Glutamatergic neuron (in vitro differentiated cells): Measurements from ENCODE around the gene HEXB. TPM values are rescaled to one million over a fixed set of nuclear protein-coding genes. Genes with fewer than 3 reads are reported as not detected.

Experiments
- DNase-seq: peaks from one replicate; pipeline ENCODE4 v3.0.0; 2022
- H3K27ac Mint-ChIP-seq: one replicate; pipeline ENCODE4 v1.8.0; 2020; ENCODE audit warnings: mild to moderate bottlenecking, mixed read lengths, inconsistent platforms; ENCODE audit not compliant: unreplicated experiment
- H3K27me3 Mint-ChIP-seq: one replicate; pipeline ENCODE4 v1.8.0; 2020; ENCODE audit warnings: mild to moderate bottlenecking, moderate library complexity, mixed read lengths, inconsistent platforms; ENCODE audit not compliant: unreplicated experiment
- H3K36me3 Mint-ChIP-seq: one replicate; pipeline ENCODE4 v1.8.0; 2020; ENCODE audit warnings: mild to moderate bottlenecking, mixed read lengths, inconsistent platforms; ENCODE audit not compliant: unreplicated experiment
- H3K4me1 Mint-ChIP-seq: one replicate; pipeline ENCODE4 v1.8.0; 2020; ENCODE audit warnings: mild to moderate bottlenecking, low read depth, mixed read lengths, inconsistent platforms; ENCODE audit not compliant: unreplicated experiment
- H3K4me3 Mint-ChIP-seq: one replicate; pipeline ENCODE4 v1.8.0; 2020; ENCODE audit warnings: mild to moderate bottlenecking, mixed read lengths, inconsistent platforms; ENCODE audit not compliant: unreplicated experiment
- H3K9me3 Mint-ChIP-seq: one replicate; pipeline ENCODE4 v1.8.0; 2020; ENCODE audit warnings: mild to moderate bottlenecking, moderate library complexity, mixed read lengths, inconsistent platforms; ENCODE audit not compliant: unreplicated experiment
- total RNA-seq: library from RNA; stranded (reverse); fragmentation: NEBNext Ultra II Directional; extraction: Animal tissue kit (Norgen Biotek cat#: 25700); gene quantifications from one replicate; pipeline ENCODE4 v1.2.1, GENCODE V29; 2021; ENCODE audit not compliant: unreplicated experiment
- TF ChIP-seq, protein P1 (sequence below): fragments of 200-600 bp; sonication (generic); IDR thresholded peaks from one replicate; pipeline ENCODE4 v1.5.0; 2021; ENCODE audit not compliant: partially characterized antibody, unreplicated experiment

HEXB gene
- total RNA-seq, 1 donor from 2014 or later, result 13.5 TPM

DNA sequence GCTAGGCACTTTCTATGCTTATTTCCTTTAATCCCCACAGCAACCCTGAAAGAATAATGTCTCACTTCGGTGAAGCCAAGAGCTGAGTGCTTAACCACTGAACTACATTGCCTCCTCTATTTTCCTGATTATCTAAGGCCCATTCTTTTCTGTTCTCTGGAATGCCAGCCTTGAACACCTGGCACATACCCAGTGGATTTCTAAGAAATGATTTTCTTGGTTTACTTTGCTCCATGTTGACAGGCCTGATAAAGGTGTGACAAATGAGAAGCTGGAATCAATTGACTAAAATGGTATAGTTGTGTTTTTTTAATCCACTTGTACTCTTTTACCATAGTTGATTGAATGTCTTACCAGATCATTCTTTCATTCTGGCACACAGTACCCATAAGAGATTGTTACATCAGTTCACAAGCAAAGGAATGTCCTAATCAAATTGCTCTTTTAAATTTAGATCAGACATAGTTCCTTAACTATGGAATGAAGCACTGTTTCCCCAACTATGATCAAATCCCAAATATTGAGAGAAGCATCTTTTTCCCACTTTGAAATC is 35.5 kb upstream of the HEXB start:
- H3K9me3 Mint-ChIP-seq, result peaks cover 2% of the 10 kb centered on the region
- peaks cover 13% of the 10 kb centered on the region for H3K4me1 Mint-ChIP-seq
- no peaks in the 10 kb centered on the region for H3K36me3 Mint-ChIP-seq
- H3K27me3 Mint-ChIP-seq, result peaks cover 2% of the 10 kb centered on the region
- H3K27ac Mint-ChIP-seq, result no peak overlapping the region
- TF ChIP-seq, protein P1, sequence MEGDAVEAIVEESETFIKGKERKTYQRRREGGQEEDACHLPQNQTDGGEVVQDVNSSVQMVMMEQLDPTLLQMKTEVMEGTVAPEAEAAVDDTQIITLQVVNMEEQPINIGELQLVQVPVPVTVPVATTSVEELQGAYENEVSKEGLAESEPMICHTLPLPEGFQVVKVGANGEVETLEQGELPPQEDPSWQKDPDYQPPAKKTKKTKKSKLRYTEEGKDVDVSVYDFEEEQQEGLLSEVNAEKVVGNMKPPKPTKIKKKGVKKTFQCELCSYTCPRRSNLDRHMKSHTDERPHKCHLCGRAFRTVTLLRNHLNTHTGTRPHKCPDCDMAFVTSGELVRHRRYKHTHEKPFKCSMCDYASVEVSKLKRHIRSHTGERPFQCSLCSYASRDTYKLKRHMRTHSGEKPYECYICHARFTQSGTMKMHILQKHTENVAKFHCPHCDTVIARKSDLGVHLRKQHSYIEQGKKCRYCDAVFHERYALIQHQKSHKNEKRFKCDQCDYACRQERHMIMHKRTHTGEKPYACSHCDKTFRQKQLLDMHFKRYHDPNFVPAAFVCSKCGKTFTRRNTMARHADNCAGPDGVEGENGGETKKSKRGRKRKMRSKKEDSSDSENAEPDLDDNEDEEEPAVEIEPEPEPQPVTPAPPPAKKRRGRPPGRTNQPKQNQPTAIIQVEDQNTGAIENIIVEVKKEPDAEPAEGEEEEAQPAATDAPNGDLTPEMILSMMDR, result no peak
- H3K4me3 Mint-ChIP-seq, result no peak overlapping the region
- DNase-seq, result no peak

DNA sequence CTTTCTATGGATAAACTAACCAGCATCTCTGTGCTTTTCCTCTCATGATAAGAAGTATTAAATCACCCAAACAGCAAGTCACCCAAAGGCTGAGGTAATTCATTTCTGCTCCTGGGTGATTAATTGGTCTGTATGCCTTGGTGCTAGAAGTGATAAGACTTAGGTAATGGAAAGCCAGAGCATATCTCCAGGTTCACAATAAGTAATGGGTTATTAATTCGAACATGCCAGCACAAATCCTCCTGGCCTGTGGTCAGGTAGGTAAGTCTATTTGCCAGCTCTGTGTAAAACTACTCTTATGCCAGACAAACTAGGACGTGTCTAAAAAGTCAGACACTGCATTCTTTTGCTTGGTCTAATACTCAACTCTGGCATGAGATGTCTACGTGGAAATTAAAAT is 33.3 kb upstream of the HEXB start:
- no peak for DNase-seq
- Mint-ChIP-seq H3K27ac (no peak overlapping the region), H3K4me1 (peaks cover 15% of the 10 kb centered on the region), H3K4me3 (no peak overlapping the region), H3K36me3 (no peaks in the 10 kb centered on the region), H3K9me3 (peaks cover 4% of the 10 kb centered on the region), H3K27me3 (peaks cover 5% of the 10 kb centered on the region)
- TF ChIP-seq, protein P1, result no peak

DNA sequence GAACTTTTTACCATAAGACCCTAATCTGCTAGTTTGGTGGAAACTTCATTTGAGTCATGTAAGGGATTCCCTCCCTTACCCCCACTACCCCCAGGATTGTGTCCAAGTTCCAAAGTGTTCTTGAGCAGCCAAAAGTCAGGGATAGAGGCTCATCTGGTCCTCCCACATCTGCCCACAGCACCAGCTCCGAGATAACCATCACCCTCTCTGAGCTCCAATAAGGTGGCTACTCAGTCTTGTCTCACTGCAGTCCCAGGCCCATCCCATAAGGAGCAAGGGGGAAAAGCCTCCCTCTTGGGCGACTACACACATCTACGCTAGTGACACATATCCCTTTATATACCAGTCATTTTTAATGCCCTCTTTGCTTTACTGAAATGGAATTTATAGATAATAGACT is 32.5 kb upstream of the HEXB start:
- Mint-ChIP-seq H3K36me3 (peaks cover 5% of the 10 kb centered on the region), H3K27me3 (peaks cover 5% of the 10 kb centered on the region), H3K9me3 (peaks cover 4% of the 10 kb centered on the region), H3K27ac (no peak overlapping the region), H3K4me1 (peaks cover 9% of the 10 kb centered on the region), H3K4me3 (no peak overlapping the region)
- TF ChIP-seq, protein P1, result no peak
- DNase-seq, result no peak

DNA sequence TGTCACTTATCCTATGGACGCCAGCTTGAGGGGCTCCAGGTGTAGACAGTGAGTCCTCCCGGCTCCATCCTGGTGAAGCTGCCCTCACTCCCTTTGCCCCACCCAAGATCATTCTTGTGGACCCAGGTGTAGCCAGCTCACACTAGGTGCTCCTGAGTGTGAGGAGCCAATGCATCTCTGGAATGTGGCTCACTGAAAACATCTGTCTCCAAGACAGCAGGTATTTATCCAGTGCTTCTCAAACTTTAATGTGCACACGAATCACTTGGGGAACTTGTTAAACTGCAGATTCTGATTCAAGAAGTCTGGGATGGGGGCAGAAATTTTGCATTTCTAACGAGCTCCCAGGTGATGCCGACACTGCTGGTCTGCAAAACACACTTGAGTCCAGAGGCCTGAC is 31.0 kb upstream of the HEXB start:
- peaks cover 4% of the 10 kb centered on the region for H3K9me3 Mint-ChIP-seq
- peaks cover 4% of the 10 kb centered on the region for H3K4me1 Mint-ChIP-seq
- H3K4me3 Mint-ChIP-seq, result no peak overlapping the region
- TF ChIP-seq, protein P1, result no peak
- no peak for DNase-seq
- no peak overlapping the region for H3K27ac Mint-ChIP-seq
- H3K27me3 Mint-ChIP-seq, result peaks cover 5% of the 10 kb centered on the region
- peaks cover 8% of the 10 kb centered on the region for H3K36me3 Mint-ChIP-seq

DNA sequence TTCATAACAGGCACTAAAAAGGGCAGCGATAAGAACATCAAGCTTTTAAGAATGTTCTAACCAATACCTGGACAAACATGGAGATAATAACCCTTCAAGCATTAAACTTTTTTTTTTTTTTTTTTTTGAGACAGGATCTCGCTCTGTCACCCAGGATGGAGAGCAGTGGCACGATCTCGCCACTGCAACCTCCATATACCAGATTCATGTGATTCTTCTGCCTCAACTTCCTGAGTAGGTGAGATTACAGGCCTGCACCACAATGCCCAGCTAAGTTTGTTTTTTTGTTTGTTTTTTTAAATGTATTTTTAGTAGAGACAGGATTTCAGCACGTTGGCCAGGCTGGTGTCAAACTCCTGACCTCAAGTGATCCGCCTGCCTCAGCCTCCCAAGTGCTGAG is 29.8 kb upstream of the HEXB start:
- H3K9me3 Mint-ChIP-seq, result peaks cover 2% of the 10 kb centered on the region
- peaks cover 8% of the 10 kb centered on the region for H3K4me1 Mint-ChIP-seq
- TF ChIP-seq, protein P1, result no peak
- no peak overlapping the region for H3K27ac Mint-ChIP-seq
- peaks cover 8% of the 10 kb centered on the region for H3K36me3 Mint-ChIP-seq
- peaks cover 3% of the 10 kb centered on the region for H3K27me3 Mint-ChIP-seq
- no peak overlapping the region for H3K4me3 Mint-ChIP-seq
- no peak for DNase-seq
